GM18868 (cell line): ENCODE data around the gene EIF5A2.

Experiments used
- ATAC-seq: cut with Tn5 transposase; IDR thresholded peaks from one replicate; pipeline ENCODE4 v1.9.1; 2021; ENCODE audit warnings: mild to moderate bottlenecking, moderate library complexity; ENCODE audit not compliant: unreplicated experiment

EIF5A2 gene

DNA sequence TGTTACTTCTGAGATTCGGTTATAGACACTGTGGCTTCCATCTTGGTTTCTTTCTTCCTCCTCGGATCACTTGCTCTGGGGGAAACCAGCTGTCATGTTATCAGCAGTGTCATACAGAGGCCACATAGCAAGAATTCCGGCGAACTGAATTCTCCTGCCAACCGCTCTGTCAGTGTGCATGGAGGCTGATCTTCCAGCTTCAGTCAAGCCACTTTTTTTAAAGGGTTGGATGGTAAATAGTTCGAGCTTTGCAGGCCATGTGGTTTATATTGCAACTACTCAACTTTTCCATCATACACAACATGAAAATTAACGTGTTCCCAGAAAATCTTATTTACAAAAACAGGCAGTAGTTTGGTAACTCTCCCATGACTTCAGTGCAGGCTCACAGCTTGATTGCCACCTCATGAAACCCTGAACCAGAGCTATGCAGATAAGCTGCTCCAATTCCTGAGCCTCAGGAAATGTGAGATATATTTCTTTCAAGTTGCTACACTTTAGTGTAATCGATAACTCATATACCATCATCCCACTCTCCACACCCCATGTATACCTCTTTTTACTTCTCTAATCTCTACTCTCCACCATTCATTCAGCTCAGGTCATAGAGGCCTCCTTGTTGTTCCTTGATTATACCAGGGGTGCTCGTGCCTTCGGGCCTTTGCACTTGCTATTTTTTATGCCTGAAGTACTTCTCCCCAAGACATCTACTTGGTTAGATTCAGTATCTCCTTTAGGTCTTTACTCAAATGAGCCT lies 45.6 kb downstream of the EIF5A2 start:
- ATAC-seq = no peak

DNA sequence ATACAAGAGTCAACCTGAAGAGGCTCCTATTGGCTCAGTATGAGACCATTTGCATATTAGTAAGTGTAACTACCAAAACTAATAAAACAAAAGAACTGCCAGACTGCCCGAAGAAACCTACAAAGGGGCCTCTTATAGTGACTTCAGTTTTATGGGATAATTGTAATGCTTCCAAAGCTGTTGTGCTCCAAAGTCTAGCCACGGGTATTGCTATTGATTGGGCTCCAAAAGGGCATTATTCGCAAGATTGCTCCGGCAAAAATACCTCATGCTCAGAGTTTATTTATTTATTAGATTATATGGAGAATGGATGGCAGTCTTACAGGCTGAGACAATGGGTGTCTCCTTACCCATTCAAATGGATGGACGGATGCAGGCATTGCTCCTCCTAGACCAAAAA lies 49.8 kb downstream of the EIF5A2 start:
- ATAC-seq = no peak

- ATAC-seq = no peak
Observed at GRCh38 chr3:170852324-170852723, 56.1 kb downstream of the EIF5A2 start.

DNA sequence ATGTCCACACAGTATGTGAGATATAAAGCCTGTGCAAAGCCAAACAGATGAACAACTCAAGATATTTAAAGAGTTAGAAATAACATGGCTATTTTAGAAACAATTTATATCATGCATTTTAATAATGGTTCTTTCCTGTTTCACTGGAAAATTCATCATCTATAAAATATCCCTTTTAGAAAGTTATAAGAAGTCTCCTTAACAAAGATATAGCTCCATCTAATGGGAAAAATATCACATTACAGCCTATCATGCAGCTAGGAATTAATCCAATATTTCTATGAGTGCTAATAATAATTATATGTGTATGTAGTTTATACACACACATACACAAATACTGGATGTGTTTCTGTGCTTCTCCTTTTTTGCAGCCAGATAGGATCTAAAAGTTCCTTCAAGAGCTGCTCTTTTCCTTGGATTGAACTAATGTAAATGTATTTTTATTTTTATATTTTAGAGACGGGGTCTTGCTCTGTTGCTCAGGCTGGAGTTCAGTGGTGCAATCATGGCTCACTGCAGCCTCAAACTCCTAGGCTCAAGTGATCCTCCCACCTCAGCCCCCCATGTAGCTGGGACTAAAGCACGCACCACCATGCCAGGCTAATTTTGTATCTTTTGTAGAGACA lies 60.0 kb downstream of the EIF5A2 start:
- no peak for ATAC-seq

DNA sequence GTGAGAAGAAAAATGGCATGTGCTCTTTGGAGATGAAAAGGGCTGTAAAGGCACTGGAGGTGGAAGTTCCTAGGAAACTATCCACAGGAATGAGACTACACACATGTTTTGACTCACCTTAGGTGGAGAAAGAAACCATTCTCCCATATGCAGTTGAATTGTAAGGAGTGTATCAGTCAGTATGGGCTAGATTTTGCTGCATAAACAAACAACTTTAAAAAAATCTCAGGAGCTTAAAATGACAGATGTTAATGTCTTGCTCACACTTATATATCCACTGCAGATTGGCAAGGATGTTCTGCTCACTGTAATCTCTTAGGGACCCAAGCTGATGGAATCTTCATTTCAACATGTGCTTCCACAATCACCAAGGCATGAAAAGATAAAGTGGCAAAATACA lies 64.1 kb downstream of the EIF5A2 start:
- ATAC-seq = no peak

DNA sequence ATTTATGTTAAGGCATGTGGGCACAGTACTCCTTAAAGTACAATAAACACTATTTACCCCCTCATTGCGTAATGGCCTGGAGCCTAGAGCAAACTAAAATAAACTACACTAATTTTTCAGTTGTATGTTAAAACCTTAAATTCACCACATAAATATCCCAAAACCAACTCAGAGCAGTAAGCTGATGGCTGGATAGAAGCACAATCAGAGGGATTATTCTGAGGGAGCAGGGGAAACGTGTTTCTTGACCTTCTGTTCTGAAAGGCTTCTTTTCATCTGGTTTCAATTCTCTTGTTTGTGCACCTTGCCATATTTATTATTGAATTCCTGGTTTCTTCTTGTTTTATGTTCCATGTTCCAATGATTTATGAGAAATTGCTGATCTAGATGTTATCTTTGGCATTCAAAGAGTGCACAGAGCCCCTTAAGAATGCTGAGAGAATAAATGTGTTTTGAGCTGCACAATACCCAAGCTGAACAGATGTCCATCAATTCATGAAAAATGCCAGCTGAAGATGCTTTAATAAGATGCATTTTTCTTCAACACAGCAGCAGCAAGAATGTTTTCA lies 68.1 kb downstream of the EIF5A2 start:
- no peak for ATAC-seq

DNA sequence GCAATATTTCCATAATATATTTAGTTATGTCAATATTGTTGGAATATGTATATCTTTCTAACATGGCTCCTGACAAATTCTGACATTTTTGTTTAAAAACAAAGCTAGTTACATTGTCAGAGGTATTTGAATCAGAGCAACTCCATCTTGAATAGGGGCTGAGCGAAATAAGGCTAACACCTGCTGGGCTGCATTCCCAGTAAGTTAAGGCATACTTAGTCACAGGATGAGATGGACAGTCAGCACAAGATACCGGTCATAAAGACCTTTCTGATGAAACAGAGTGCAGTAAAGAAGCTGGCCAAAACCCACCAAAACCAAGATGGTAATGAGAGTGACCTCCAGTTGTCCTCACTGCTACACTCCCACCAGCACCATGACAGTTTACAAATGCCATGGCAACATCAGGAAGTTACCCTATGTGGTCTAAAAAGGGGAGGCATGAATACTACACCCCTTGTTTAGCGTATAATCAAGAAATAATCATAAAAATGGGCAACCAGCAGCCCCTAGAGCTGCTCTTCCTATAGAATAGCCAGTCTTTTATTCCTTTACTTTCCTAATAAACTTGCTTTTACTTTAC lies 68.8 kb downstream of the EIF5A2 start:
- ATAC-seq = no peak
